Choroid plexus epithelial cell (primary cell): Measurements from ENCODE around the gene UGT1A5.

ENCODE experiments used
- DNase-seq: peaks from one replicate; pipeline ENCODE4 v3.0.0-alpha.2; 2010; ENCODE audit warnings: low read depth
- H3K4me3 ChIP-seq: 2 replicates; pipeline ENCODE4 v1.5.1; 2011; ENCODE audit warnings: low read depth, mild to moderate bottlenecking, control low read depth, low read length, moderate library complexity
- CTCF ChIP-seq: conservative IDR thresholded peaks from 2 replicates; pipeline ENCODE4 v1.5.1; 2011; ENCODE audit warnings: low read depth, mild to moderate bottlenecking, control low read depth, inconsistent platforms, low read length, moderate library complexity

UGT1A5 gene

GRCh38 chr2:233791151-233791882, 78.6 kb downstream of the UGT1A5 start:
- no peak overlapping the region for H3K4me3 ChIP-seq
- no peak for DNase-seq
- no peak for TF ChIP-seq CTCF

- H3K4me3 ChIP-seq: no peak overlapping the region
- no peak for DNase-seq
- TF ChIP-seq CTCF: no peak
These were observed 79.2 kb downstream of the UGT1A5 start for GRCh38 chr2:233791883-233792329.

GRCh38 chr2:233792720-233793119, 80.0 kb downstream of the UGT1A5 start:
- DNase-seq: no peak
- H3K4me3 ChIP-seq: no peak overlapping the region
- no peak for TF ChIP-seq CTCF

GRCh38 chr2:233793465-233794127, 80.9 kb downstream of the UGT1A5 start:
- no peak overlapping the region for H3K4me3 ChIP-seq
- DNase-seq: no peak
- no peak for TF ChIP-seq CTCF

GRCh38 chr2:233794128-233794658, 81.5 kb downstream of the UGT1A5 start:
- TF ChIP-seq CTCF: no peak
- no peak for DNase-seq

GRCh38 chr2:233795735-233796171, 83.0 kb downstream of the UGT1A5 start:
- H3K4me3 ChIP-seq: no peak overlapping the region
- no peak for DNase-seq
- no peak for TF ChIP-seq CTCF

More at GRCh38 chr2:233794128-233794658, 81.5 kb downstream of the UGT1A5 start:
- no peak overlapping the region for H3K4me3 ChIP-seq
